Hematopoietic multipotent progenitor cell treated with erythropoietin and hydrocortisone succinate and interleukin-3 and kit ligand, for 15 days (in vitro differentiated cells): Measurements from ENCODE around the gene NXPE4.

Experiments used
- DNase-seq: peaks from one replicate; pipeline ENCODE4 v3.0.0-alpha.2; 2015; ENCODE audit warnings: low spot score

Gene NXPE4

DNA sequence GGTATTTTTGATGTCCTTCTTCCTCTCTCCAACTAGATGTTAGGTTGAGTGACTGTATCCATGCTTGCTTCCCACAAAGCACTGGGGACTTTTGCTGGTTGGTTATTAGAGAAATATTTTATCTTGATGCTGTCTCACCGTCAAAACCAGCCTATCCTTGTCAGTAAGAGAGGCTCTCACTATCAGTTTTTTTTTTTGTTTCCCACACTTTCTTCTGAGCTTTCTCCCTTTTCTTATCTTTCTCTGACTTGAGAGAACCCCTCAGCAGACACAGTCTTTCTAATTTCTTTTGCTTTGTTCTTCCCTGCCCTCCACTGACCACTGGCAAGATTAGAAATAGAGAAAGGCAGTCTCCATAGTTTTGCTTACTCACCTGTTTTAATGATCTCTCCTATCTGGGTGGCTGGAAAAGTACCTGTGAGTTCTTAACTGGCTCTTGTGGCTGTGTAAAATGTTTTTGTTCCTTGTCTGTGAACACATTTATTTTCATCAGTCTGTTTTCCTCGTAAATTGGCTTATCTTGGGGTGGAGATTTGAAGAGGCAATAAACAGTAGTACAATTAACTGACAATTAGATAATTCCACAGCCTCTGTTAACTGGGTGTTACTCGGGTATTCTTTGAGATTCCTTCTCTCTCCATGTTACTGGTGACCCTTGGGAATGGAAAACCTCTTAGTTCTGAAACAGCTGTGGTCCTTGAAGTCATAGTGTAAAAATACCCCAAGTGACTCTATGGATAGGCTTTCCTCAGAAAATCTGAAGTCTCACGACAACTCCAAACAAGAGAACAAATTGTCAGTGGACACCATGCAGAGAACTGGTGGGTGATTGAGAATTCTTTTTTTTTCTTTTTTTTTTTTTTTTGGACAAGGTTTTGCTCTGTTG is 35.9 kb downstream of the NXPE4 start, which contains the start of gene NXPE1:
NXPE1 (minus strand) TSS at position 457 of the 886 bp plus-strand sequence. CDS start 8,680 bp downstream, outside the sequence.
- no peak for DNase-seq

DNA sequence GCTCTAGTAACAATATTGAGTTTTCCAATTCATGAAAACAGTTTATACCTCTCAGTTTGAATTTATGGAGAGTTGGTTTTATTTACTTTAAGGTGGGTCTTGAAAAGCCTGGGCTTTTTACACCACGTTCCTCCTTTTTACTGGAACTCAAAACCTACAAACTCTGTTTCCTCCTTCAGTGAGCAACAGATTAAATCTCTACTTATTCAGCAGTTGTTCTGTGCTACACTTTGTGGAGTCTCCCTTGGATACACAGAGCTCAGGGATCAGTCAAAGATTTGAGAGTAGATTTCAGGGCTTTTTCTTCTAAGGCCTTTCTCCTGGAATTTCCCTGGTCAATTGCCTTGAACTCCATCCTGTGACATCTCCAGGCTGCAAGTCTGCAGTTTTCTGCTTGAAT is 39.5 kb downstream of the NXPE4 start:
- no peak for DNase-seq

DNA sequence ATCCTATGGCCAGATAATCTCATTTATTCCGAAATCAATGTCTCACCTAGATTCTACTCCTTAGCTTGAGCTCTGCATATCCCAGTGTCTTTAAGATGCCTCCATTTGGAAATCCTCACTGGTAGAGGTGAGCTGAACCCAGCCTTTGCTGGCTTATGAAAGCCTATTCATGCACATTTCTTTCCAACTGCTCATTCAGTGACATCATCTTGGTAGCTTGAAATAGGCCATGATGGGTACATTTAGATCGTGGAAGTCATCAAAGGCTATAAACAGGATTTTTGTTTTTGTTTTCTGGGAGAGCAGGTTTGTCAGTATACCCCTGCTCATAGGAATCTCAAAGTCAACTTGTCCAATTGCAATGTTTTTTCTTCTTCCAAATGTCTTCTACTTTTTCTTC is 41.9 kb downstream of the NXPE4 start:
- no peak for DNase-seq

DNA sequence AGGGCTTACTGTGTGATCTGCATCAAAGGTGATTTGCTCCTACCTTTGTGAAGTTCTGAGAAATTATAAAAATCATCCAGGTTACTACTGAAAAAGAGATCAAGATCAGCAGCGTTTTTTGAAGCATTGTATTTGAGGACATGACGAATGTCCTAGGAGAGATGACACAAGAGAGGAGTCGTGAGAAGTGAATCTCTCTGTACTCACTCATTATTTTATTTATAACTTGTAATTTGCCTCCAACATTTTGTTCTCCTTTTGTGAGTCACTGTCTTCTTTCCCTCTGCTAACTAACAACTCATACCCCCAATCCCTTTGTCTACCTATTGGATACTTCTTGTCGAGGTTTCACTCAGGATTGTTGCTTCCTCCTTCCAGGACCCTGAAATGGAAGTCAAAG is 44.5 kb downstream of the NXPE4 start:
- DNase-seq = no peak

DNA sequence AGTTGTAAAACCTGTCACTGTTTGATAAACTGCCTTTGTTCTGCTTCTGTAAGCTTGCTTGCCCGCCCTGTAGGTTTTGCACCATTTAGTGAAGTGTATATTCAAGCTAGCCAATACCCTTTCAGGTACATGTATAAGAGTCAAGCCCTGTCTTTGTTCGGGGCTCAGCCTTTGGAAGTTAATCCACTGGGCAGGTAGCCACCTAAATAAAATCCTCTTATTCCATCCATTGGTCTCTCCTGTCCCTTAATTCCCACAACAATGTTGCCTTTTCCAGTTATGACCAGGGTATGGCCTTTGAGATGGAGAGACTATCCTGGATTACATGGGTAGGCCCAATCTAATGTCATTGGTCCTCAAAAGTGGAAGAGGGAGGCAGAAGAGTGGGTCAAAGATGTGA is 69.9 kb downstream of the NXPE4 start:
- no peak for DNase-seq

DNA sequence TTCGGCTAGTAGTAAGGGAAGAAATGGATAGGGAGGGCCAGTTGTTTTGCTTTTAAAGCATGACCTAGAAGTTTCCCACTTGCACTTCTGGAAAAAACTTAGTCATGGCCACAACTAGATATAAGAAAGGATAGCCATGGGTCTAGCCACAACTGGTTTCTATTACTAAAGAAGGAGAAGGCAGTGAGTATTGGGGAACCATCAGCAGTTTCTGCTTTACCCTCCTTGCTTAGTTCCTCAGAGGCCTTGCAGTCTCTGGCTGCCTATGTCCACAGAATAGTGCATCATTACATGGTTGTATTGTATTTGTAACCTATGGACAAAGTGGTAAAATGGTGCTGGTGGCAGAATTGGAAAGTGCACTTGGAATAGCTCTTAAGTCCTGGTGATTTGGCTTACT is 71.5 kb downstream of the NXPE4 start:
- no peak for DNase-seq

DNA sequence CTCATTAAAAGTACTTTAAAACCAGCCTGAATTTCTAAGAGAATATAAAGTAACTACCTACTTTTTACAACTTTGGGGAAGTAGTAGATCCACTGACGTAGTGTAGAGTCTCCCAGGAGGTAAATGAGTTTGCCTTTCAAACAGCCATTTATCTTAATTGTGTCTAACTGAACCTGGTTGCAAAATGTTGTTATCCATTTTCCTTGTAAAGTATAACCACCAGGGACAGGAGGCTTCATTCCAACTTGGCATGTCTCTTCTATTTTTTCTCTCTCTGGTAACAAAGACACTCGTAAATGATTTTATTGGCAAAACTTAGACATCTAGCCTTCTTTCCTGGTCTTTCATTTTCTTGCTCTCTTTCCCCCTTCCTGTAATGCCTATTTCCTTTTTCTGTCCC is 72.8 kb downstream of the NXPE4 start:
- no peak for DNase-seq
